Breast epithelium (tissue), 4 donors: ENCODE results near the gene PC. TPM values are rescaled to one million over a fixed set of nuclear protein-coding genes. Genes with fewer than 3 reads are reported as not detected.
"Not testable (repeated sequence)": the region's sequence is repeated elsewhere in the genome, so short reads cannot be mapped to it uniquely, and the experiment has no call there.

Experiments
- DNase-seq, 2 donors: peaks; one replicate each; pipeline ENCODE4 v3.0.0-alpha.2; 2019; ENCODE audit warnings: low spot score in 2 of 2
- H3K27ac ChIP-seq, 2 donors: fragments of 200-600 bp; sonication (generic) in 1 of 2; one replicate each; pipeline ENCODE4 v1.5.1; 2016 to 2019; ENCODE audit warnings: mild to moderate bottlenecking in 1 of 2
- H3K27me3 ChIP-seq, 2 donors: fragments of 200-600 bp; sonication (generic) in 1 of 2; one replicate each; pipeline versions ENCODE4 v1.5.1 to v1.6.0; 2017 to 2019; ENCODE audit warnings: control low read depth in 1 of 2, mild to moderate bottlenecking in 1 of 2
- H3K36me3 ChIP-seq: fragments of 200-600 bp; one replicate; pipeline ENCODE4 v1.5.1; 2019
- H3K4me1 ChIP-seq, 2 donors: fragments of 200-600 bp; sonication (generic); one replicate each; pipeline ENCODE4 v1.5.1; 2016 to 2019; ENCODE audit warnings: control low read depth in 1 of 2
- H3K4me3 ChIP-seq, 3 donors: fragments of 200-600 bp; sonication (generic); 1 replicate in 2 of 3; 2 replicates in 1 of 3; pipeline ENCODE4 v1.5.1; 2016 to 2019; ENCODE audit warnings: mild to moderate bottlenecking in 3 of 3, moderate library complexity in 2 of 3
- H3K9me3 ChIP-seq, 2 donors: fragments of 200-600 bp; sonication (generic) in 1 of 2; one replicate each; pipeline ENCODE4 v1.5.1; 2016 to 2019; ENCODE audit warnings: control low read depth in 1 of 2
- POLR2A ChIP-seq: fragments of 450-650 bp; IDR thresholded peaks from one replicate; pipeline ENCODE4 v1.6.1; 2016; ENCODE audit warnings: antibody characterized with exemption, mild to moderate bottlenecking, moderate library complexity
- POLR2AphosphoS5 ChIP-seq, 3 donors: sonication (generic); formaldehyde crosslinking; IDR thresholded peaks; one replicate each; pipeline ENCODE4 v1.6.1; 2017; ENCODE audit warnings: antibody characterized with exemption in 3 of 3
- intact Hi-C: fragments of 100-400 bp; cut with DNase I; formaldehyde crosslinking; loops from one replicate; pipeline ENCODE4 v1.15.1; 2023; ENCODE audit warnings: low total_unique reads
- total RNA-seq, 3 donors: library from RNA; depleted of rRNA; stranded (reverse); fragments of >200 nt; gene quantifications; one replicate each; pipeline ENCODE4 v1.1.0, GENCODE V29; 2016
- TF ChIP-seq, protein P1 (sequence below), 3 donors: fragments of 450-650 bp; IDR thresholded peaks; one replicate each; pipeline ENCODE4 v1.5.1; 2016 to 2017; ENCODE audit warnings: antibody characterized with exemption in 3 of 3, mild to moderate bottlenecking in 3 of 3, moderate library complexity in 3 of 3

Gene PC
- total RNA-seq, 3 donors from 2014 or later, result 35.4 to 137 (median 50.2) TPM

GRCh38 chr11:66962247-66962646 lies 4.1 kb upstream of the PC start:
- H3K27ac ChIP-seq, result no peak overlapping the region
- no peaks in the 10 kb centered on the region for H3K36me3 ChIP-seq
- H3K9me3 ChIP-seq, result no peaks in the 10 kb centered on the region
- no peaks in the 10 kb centered on the region for H3K27me3 ChIP-seq
- DNase-seq, result no peak
- no peak overlapping the region for H3K4me3 ChIP-seq
- H3K4me1 ChIP-seq, result peaks cover 0 to 6% of the 10 kb centered on the region in 2 donors
- TF ChIP-seq, protein P1, sequence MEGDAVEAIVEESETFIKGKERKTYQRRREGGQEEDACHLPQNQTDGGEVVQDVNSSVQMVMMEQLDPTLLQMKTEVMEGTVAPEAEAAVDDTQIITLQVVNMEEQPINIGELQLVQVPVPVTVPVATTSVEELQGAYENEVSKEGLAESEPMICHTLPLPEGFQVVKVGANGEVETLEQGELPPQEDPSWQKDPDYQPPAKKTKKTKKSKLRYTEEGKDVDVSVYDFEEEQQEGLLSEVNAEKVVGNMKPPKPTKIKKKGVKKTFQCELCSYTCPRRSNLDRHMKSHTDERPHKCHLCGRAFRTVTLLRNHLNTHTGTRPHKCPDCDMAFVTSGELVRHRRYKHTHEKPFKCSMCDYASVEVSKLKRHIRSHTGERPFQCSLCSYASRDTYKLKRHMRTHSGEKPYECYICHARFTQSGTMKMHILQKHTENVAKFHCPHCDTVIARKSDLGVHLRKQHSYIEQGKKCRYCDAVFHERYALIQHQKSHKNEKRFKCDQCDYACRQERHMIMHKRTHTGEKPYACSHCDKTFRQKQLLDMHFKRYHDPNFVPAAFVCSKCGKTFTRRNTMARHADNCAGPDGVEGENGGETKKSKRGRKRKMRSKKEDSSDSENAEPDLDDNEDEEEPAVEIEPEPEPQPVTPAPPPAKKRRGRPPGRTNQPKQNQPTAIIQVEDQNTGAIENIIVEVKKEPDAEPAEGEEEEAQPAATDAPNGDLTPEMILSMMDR (IDR thresholded peaks at IDR 0.05), result no peak
- no peak for TF ChIP-seq POLR2A
- no peak for TF ChIP-seq POLR2AphosphoS5 (IDR thresholded peaks at IDR 0.05)
- intact Hi-C loops, result no loop called here

DNA sequence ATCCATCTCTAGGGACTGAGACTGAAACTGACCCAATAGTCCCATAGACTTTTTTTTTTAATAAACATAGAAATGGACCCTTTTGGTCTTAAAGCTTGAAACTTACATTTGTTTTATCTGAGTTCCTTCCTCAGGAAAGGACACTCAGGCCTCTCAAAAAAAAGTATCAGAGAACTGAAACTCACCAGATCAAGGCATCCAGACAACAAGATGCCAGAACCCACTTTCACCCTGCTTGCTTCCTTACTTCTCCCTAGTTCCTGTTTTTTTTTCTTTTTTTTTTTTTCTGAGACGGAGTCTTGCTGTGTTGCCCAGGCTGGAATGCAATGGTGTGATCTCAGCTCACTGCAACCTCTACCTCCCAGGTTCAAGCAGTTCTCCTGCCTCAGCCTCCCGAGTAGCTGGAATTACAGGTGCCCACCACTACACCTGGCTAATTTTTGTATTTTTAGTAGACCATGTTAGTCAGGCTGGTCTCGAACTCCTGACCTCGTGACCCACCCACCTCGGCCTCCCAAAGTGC lies 3.6 kb upstream of the PC start:
- DNase-seq, H3K4me1 ChIP-seq, intact Hi-C loops, H3K36me3 ChIP-seq, H3K9me3 ChIP-seq, H3K4me3 ChIP-seq, H3K27ac ChIP-seq, H3K27me3 ChIP-seq: not testable (repeated sequence)

DNA sequence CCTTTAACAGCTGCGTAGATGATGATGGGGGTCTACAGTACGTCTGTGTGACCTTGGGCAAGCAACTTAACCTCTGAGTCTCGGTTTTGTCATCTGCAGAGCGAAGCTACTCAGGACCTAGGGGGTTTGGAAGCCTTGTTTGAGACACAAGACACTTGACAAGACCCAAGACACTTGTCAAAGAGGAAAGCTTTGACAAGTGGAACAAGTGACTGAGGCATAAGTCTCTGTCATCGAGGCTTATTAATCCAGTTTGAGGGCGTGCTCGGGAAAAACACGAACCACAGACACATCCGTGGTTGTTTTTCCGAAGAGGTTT lies 732 bp upstream of the PC start:
- Histone ChIP-seq H3K9me3 (no peaks in the 10 kb centered on the region), H3K27me3 (no peaks in the 10 kb centered on the region), H3K4me3 (peak overlapping the region; percentile 47 to 81 (median 73)), H3K4me1 (peaks cover 0 to 6% of the 10 kb centered on the region in 2 donors), H3K27ac (peak overlapping the region; percentile 53 to 77), H3K36me3 (no peaks in the 10 kb centered on the region)
- TF ChIP-seq POLR2AphosphoS5 (IDR thresholded peaks at IDR 0.05) (no peak), POLR2A (no peak)
- TF ChIP-seq, protein P1 (IDR thresholded peaks at IDR 0.05), result no peak
- DNase-seq, result no peak
- intact Hi-C loops, result no loop called here

DNA sequence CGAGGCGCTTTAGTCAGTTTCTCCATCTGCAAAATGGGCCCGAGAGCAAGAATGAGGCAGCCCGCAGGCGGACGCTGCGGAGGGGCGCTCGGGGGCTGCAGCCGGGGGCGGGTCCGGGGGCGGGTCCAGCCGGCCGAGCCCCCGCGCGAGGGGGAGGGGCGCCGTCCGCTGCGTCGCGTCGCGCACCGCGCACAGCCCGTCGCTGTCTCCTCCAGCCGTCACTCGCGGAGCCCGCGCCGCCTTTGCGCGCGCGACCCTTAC lies 282 bp downstream of the PC start:
- Histone ChIP-seq H3K27me3 (no peaks in the 10 kb centered on the region), H3K9me3 (no peaks in the 10 kb centered on the region), H3K36me3 (no peaks in the 10 kb centered on the region), H3K4me1 (peaks cover 0 to 6% of the 10 kb centered on the region in 2 donors), H3K4me3 (peak overlapping the region; percentile 47 to 81 (median 73)), H3K27ac (peak overlapping the region; percentile 73 to 77)
- intact Hi-C loops, result no loop called here
- TF ChIP-seq POLR2A, result no peak
- no peak for TF ChIP-seq POLR2AphosphoS5 (IDR thresholded peaks at IDR 0.05)
- TF ChIP-seq, protein P1 (IDR thresholded peaks at IDR 0.05), result no peak
- no peak for DNase-seq

DNA sequence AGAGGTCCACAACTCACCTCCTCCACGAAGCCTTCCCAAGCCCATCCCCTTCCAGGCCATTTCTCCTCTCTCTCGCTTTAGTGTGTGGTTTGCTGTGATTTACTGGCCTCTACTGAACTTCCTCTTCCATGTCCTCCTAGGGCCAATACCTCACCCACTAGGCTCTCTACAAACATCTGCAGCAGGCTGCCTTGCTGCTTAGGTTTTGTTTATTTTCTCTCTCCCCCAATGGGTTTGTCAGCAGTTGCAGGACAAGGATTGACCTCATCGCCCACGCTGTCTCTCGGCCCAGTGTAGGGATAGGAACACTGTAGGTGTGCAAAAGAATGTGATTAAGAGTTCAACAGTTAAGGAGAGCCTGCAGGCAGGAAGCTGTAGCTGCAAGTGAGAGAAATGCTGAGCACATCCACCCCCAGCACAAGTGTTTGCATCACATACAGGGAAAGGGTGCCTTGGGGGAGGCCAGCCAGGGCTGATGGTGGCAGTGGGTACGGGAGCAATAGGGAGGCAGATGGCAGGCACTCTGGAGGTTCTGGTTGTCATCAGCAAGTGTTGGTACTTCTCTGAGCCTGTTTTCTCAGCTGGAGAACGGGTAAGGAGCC lies 1.4 kb downstream of the PC start:
- peaks cover 0 to 11% of the 10 kb centered on the region in 2 donors for H3K4me1 ChIP-seq
- DNase-seq, result peak in 1 of 2 donors; percentile 56
- H3K27ac ChIP-seq, result peak overlapping the region; percentile 73 to 77
- H3K36me3 ChIP-seq, result no peaks in the 10 kb centered on the region
- no peaks in the 10 kb centered on the region for H3K9me3 ChIP-seq
- TF ChIP-seq POLR2A (no peak), POLR2AphosphoS5 (IDR thresholded peaks at IDR 0.05) (peak in 1 of 3 donors; percentile 17)
- TF ChIP-seq, protein P1 (IDR thresholded peaks at IDR 0.05), result peak in 2 of 3 donors; percentile 14 to 32
- intact Hi-C loops, result no loop called here
- no peaks in the 10 kb centered on the region for H3K27me3 ChIP-seq
- peak overlapping the region in 2 of 3 donors; percentile 73 to 81 for H3K4me3 ChIP-seq
